ENCODE data around the gene LMX1B.

DNA sequence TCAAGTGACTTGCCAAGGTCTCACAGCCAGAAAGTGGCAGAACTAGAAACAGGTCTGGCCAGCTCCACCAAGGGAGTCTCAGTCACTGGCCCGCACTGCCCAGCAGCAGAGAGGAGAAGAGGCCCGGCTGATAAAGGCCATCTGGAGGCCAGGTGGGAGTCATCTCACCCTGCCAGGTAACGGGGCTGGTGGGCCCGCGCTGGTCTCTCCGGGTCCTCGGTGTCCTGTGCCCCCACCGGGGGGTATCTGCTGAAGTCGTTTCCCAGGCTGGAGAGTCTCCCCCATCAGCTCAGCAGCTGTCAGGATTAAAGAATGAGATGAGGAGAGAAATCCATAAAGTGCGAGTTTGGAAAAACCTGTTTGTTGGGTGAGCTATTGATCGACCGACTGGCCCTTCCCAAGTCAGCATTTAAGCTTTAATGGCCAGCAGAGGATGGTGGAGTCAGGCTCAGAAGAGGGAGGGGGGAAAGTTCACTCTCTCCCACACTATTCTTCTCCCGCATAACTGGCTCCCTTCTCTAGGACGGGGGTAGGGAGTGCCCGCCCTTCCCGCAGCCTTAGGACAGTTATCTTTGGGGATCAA is 30.3 kb downstream of the LMX1B start:
- TF ChIP-seq, protein P1, sequence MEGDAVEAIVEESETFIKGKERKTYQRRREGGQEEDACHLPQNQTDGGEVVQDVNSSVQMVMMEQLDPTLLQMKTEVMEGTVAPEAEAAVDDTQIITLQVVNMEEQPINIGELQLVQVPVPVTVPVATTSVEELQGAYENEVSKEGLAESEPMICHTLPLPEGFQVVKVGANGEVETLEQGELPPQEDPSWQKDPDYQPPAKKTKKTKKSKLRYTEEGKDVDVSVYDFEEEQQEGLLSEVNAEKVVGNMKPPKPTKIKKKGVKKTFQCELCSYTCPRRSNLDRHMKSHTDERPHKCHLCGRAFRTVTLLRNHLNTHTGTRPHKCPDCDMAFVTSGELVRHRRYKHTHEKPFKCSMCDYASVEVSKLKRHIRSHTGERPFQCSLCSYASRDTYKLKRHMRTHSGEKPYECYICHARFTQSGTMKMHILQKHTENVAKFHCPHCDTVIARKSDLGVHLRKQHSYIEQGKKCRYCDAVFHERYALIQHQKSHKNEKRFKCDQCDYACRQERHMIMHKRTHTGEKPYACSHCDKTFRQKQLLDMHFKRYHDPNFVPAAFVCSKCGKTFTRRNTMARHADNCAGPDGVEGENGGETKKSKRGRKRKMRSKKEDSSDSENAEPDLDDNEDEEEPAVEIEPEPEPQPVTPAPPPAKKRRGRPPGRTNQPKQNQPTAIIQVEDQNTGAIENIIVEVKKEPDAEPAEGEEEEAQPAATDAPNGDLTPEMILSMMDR (conservative IDR thresholded peaks at IDR 0.05; ENCODE audit: low read depth, low read length), result no peak
- no peak for TF ChIP-seq MXI1 (IDR thresholded peaks at IDR 0.05; ENCODE audit: borderline replicate concordance, low read depth, low read length)
- TF ChIP-seq RFX5 (IDR thresholded peaks at IDR 0.05; ENCODE audit: low read depth, low read length), result no peak
- TF ChIP-seq POLR2A (IDR thresholded peaks at IDR 0.05; ENCODE audit: low read depth, low read length), result no peak
- TF ChIP-seq, protein P2, sequence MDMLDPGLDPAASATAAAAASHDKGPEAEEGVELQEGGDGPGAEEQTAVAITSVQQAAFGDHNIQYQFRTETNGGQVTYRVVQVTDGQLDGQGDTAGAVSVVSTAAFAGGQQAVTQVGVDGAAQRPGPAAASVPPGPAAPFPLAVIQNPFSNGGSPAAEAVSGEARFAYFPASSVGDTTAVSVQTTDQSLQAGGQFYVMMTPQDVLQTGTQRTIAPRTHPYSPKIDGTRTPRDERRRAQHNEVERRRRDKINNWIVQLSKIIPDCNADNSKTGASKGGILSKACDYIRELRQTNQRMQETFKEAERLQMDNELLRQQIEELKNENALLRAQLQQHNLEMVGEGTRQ (IDR thresholded peaks at IDR 0.05; ENCODE audit: low read depth, low read length), result no peak
- no peak for TF ChIP-seq RAD21 (IDR thresholded peaks at IDR 0.05; ENCODE audit: low read length)
- no peak for TF ChIP-seq CHD1 (IDR thresholded peaks at IDR 0.05; ENCODE audit: low read depth, low read length)
- TF ChIP-seq FOS (IDR thresholded peaks at IDR 0.05; ENCODE audit: low read depth, low read length), result no peak
- no peak for TF ChIP-seq RCOR1 (IDR thresholded peaks at IDR 0.05; ENCODE audit: insufficient replicate concordance, low read length)
- TF ChIP-seq, protein P3, sequence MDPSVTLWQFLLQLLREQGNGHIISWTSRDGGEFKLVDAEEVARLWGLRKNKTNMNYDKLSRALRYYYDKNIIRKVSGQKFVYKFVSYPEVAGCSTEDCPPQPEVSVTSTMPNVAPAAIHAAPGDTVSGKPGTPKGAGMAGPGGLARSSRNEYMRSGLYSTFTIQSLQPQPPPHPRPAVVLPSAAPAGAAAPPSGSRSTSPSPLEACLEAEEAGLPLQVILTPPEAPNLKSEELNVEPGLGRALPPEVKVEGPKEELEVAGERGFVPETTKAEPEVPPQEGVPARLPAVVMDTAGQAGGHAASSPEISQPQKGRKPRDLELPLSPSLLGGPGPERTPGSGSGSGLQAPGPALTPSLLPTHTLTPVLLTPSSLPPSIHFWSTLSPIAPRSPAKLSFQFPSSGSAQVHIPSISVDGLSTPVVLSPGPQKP (IDR thresholded peaks at IDR 0.05; ENCODE audit: borderline replicate concordance, low read depth, low read length), result no peak
- no peak for TF ChIP-seq SMC3 (IDR thresholded peaks at IDR 0.05; ENCODE audit: low read depth, low read length)
- TF ChIP-seq MAFK (IDR thresholded peaks at IDR 0.05; ENCODE audit: low read depth, low read length), result no peak
- TF ChIP-seq CEBPB (IDR thresholded peaks at IDR 0.05; ENCODE audit: low read depth, low read length), result no peak

Data from IMR-90 (cell line).